ENCODE results near the gene CSAG2. TPM values are rescaled to one million over a fixed set of nuclear protein-coding genes. Genes with fewer than 3 reads are reported as not detected.

The CSAG2 gene
- total and polyA plus RNA-seq, 2 experiments from 2014 or later, result not detected

GRCh38 chrX:152735101-152735500 lies 26.0 kb upstream of the CSAG2 start:
- H2AFZ ChIP-seq, result no peak overlapping the region
- no peaks in the 10 kb centered on the region for H3K79me2 ChIP-seq (replicated peaks; ENCODE audit: insufficient read depth)
- H3K9me2 ChIP-seq (ENCODE audit: insufficient read depth), result no peaks in the 10 kb centered on the region
- Mint-ChIP-seq H3K9me3 (no peaks in the 10 kb centered on the region), H3K4me1 (no peaks in the 10 kb centered on the region; the same call in 2 of the 3 replicates), H3K27ac (no peak overlapping the region), H3K4me3 (no peak overlapping the region), H3K27me3 (ENCODE audit: insufficient read depth, low read depth, poor library complexity) (no peaks in the 10 kb centered on the region), H3K36me3 (ENCODE audit: low read depth) (no peaks in the 10 kb centered on the region)
- H3F3A ChIP-seq (replicated peaks; ENCODE audit: low read depth), result no peaks in the 10 kb centered on the region
- H4K20me1 ChIP-seq (replicated peaks; ENCODE audit: insufficient read depth), result no peaks in the 10 kb centered on the region
- H3K27me3 ChIP-seq (ENCODE audit: insufficient read depth), result no peaks in the 10 kb centered on the region
- H3K4me1 ChIP-seq (ENCODE audit: insufficient read depth), result no peaks in the 10 kb centered on the region
- DNase-seq (ENCODE audit: low spot score) (no peak), ATAC-seq (no peak)
- H3K36me3 ChIP-seq (ENCODE audit: insufficient read depth), result no peaks in the 10 kb centered on the region
- H3K27ac ChIP-seq (ENCODE audit: low read depth), result no peak overlapping the region
- no peak for TF ChIP-seq EZH2phosphoT487 (IDR thresholded peaks at IDR 0.05; ENCODE audit: unreplicated experiment)
- TF ChIP-seq, protein P1, sequence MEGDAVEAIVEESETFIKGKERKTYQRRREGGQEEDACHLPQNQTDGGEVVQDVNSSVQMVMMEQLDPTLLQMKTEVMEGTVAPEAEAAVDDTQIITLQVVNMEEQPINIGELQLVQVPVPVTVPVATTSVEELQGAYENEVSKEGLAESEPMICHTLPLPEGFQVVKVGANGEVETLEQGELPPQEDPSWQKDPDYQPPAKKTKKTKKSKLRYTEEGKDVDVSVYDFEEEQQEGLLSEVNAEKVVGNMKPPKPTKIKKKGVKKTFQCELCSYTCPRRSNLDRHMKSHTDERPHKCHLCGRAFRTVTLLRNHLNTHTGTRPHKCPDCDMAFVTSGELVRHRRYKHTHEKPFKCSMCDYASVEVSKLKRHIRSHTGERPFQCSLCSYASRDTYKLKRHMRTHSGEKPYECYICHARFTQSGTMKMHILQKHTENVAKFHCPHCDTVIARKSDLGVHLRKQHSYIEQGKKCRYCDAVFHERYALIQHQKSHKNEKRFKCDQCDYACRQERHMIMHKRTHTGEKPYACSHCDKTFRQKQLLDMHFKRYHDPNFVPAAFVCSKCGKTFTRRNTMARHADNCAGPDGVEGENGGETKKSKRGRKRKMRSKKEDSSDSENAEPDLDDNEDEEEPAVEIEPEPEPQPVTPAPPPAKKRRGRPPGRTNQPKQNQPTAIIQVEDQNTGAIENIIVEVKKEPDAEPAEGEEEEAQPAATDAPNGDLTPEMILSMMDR (conservative IDR thresholded peaks at IDR 0.05; ENCODE audit: low read depth in 2 of 2), result no peak
- TF ChIP-seq NANOG (IDR thresholded peaks at IDR 0.05; ENCODE audit: borderline replicate concordance), result no peak
- no peak for TF ChIP-seq REST (IDR thresholded peaks at IDR 0.05; ENCODE audit: unreplicated experiment)
- TF ChIP-seq, protein P2, sequence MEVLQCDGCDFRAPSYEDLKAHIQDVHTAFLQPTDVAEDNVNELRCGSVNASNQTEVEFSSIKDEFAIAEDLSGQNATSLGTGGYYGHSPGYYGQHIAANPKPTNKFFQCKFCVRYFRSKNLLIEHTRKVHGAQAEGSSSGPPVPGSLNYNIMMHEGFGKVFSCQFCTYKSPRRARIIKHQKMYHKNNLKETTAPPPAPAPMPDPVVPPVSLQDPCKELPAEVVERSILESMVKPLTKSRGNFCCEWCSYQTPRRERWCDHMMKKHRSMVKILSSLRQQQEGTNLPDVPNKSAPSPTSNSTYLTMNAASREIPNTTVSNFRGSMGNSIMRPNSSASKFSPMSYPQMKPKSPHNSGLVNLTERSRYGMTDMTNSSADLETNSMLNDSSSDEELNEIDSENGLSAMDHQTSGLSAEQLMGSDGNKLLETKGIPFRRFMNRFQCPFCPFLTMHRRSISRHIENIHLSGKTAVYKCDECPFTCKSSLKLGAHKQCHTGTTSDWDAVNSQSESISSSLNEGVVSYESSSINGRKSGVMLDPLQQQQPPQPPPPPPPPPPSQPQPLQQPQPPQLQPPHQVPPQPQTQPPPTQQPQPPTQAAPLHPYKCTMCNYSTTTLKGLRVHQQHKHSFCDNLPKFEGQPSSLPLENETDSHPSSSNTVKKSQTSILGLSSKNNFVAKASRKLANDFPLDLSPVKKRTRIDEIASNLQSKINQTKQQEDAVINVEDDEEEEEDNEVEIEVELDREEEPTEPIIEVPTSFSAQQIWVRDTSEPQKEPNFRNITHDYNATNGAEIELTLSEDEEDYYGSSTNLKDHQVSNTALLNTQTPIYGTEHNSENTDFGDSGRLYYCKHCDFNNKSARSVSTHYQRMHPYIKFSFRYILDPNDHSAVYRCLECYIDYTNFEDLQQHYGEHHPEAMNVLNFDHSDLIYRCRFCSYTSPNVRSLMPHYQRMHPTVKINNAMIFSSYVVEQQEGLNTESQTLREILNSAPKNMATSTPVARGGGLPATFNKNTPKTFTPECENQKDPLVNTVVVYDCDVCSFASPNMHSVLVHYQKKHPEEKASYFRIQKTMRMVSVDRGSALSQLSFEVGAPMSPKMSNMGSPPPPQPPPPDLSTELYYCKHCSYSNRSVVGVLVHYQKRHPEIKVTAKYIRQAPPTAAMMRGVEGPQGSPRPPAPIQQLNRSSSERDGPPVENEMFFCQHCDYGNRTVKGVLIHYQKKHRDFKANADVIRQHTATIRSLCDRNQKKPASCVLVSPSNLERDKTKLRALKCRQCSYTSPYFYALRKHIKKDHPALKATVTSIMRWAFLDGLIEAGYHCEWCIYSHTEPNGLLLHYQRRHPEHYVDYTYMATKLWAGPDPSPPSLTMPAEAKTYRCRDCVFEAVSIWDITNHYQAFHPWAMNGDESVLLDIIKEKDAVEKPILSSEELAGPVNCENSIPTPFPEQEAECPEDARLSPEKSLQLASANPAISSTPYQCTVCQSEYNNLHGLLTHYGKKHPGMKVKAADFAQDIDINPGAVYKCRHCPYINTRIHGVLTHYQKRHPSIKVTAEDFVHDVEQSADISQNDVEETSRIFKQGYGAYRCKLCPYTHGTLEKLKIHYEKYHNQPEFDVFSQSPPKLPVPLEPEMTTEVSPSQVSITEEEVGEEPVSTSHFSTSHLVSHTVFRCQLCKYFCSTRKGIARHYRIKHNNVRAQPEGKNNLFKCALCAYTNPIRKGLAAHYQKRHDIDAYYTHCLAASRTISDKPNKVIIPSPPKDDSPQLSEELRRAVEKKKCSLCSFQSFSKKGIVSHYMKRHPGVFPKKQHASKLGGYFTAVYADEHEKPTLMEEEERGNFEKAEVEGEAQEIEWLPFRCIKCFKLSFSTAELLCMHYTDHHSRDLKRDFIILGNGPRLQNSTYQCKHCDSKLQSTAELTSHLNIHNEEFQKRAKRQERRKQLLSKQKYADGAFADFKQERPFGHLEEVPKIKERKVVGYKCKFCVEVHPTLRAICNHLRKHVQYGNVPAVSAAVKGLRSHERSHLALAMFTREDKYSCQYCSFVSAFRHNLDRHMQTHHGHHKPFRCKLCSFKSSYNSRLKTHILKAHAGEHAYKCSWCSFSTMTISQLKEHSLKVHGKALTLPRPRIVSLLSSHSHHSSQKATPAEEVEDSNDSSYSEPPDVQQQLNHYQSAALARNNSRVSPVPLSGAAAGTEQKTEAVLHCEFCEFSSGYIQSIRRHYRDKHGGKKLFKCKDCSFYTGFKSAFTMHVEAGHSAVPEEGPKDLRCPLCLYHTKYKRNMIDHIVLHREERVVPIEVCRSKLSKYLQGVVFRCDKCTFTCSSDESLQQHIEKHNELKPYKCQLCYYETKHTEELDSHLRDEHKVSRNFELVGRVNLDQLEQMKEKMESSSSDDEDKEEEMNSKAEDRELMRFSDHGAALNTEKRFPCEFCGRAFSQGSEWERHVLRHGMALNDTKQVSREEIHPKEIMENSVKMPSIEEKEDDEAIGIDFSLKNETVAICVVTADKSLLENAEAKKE (CRISPR knock-in tag; IDR thresholded peaks at IDR 0.05), result no peak
- TF ChIP-seq ZNF114 (CRISPR knock-in tag; IDR thresholded peaks at IDR 0.05), result no peak
- TF ChIP-seq ZNF331 (CRISPR knock-in tag; IDR thresholded peaks at IDR 0.05; ENCODE audit: low read depth), result no peak
- no peak for TF ChIP-seq STAT1 (IDR thresholded peaks at IDR 0.05; ENCODE audit: unreplicated experiment)
- no peak for TF ChIP-seq EZH2 (IDR thresholded peaks at IDR 0.05; ENCODE audit: low read depth, unreplicated experiment)
- TF ChIP-seq, protein P3, sequence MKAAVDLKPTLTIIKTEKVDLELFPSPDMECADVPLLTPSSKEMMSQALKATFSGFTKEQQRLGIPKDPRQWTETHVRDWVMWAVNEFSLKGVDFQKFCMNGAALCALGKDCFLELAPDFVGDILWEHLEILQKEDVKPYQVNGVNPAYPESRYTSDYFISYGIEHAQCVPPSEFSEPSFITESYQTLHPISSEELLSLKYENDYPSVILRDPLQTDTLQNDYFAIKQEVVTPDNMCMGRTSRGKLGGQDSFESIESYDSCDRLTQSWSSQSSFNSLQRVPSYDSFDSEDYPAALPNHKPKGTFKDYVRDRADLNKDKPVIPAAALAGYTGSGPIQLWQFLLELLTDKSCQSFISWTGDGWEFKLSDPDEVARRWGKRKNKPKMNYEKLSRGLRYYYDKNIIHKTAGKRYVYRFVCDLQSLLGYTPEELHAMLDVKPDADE (IDR thresholded peaks at IDR 0.05), result no peak
- no peak for TF ChIP-seq CREB1 (CRISPR knock-in tag; IDR thresholded peaks at IDR 0.05; ENCODE audit: low read depth)
- no peak for TF ChIP-seq POLR2AphosphoS5 (IDR thresholded peaks at IDR 0.05; ENCODE audit: low read depth)
- no peak for TF ChIP-seq JUNB (IDR thresholded peaks at IDR 0.05; ENCODE audit: unreplicated experiment)
- H3K4me3 ChIP-seq, result no peak overlapping the region
- no peak overlapping the region for H3K4me2 ChIP-seq
